Embryonic facial prominence (tissue), 1 donor: ENCODE results near the gene HHLA2.

ENCODE experiments used
- DNase-seq: peaks from one replicate; pipeline ENCODE4 v3.0.0-alpha.2; 2016; ENCODE audit errors: extremely low spot score

HHLA2 gene

GRCh38 chr3:108300103-108300849 lies 3.9 kb downstream of the HHLA2 start:
- DNase-seq = no peak

DNA sequence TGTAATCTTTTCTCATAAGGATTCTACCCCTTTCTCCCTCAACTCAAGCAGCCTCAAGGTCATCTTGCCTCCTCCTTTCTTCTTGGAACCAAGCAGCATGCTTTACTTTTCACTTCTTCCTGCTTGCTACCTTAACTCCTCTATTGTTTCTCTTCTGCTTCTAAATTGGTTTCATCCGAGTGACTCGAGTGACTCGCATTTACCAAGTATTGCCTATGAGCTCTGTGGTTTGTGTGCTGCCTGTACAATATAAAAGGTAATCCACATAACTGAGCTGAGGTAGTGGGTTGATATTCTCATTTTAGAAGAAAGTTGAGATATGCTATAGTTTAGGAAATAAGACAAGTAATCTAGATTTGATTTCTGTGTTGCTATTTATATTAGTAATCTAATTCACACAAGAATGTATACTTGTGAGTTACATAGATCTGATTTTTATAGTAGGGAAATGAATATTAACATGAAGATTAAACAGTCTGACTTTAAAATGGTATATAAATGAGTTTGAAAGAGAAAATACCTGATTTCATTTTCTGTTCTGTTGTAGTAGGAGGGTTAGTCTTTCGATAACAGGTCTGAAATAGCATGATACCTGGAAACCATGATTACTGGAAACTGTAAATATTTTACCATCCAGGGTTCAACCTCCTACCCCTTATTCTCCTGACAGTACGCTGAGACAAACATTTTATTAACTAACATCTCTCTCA lies 5.5 kb downstream of the HHLA2 start:
- DNase-seq = no peak

DNA sequence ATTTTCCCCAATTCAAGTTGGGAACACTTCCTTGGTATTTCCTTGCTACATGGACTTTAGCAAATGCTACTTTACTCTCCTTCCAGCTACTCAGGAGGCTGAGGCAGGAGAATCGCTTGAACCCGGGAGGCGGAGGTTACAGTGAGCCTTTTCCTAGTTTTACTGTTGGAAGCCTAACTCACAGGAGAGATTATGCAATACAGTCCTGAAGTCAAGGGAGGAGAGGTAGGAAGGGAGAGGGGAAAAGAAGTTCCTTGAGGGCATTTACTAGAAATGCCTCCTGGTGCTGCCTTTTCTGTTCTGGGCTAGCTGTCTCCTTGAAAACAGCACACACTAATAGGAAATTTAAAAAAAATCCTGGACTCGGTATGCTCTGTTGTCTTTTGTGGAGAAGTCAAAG lies 6.2 kb downstream of the HHLA2 start:
- no peak for DNase-seq

DNA sequence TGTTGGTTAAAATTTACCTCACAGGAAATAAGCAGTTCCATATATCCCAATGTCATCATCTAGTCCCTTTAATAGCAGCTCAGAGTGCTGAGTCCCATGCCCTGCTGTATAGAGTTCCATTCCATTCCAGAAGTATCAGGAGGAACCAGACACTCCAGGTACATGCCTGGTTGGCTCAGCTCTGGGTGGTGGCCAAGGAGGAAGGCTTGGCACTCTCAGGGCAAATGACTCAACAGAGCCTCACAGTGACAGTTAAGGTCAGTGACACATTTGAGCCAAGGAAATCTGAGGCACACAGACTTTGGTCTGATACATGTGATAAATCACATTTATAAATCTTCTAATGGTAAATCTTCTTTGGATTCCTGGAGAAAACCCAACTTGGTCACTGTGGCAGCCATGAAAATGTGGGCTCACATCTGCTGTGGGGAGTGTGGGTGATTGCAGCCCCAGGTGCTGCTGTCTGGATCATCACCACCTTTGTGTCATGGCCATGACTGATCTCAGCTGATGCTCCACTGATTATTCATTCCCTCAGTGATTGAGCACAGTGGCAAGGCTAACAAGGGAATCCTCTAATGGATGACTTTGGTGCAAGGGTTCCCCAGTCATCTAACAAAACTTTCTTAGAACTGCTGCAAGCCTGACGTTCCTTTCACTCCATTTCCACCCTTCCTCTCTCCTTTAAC lies 9.3 kb downstream of the HHLA2 start:
- DNase-seq = no peak

GRCh38 chr3:108311797-108312196 lies 15.4 kb downstream of the HHLA2 start:
- no peak for DNase-seq

DNA sequence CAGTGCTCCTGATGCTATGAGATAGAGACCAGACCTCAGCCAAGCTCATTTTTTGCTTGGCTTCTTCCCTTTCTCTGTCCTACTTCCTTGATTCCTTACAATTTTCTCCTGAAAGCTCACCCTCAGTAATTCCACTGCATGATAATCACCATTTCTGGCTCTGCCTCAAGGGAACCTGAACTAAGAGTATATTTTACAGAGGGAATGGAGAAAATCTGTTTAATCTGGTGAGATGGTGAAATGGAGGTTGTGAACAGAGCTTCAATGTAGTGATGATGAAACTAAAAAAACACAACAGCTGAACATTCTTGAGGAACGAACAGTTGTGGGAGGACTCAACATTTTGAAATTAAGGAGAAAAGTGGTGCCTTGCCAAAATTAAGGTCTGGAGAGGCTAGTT lies 16.3 kb downstream of the HHLA2 start:
- DNase-seq = no peak

- DNase-seq = no peak
Measured at GRCh38 chr3:108315767-108316301, 19.5 kb downstream of the HHLA2 start.

GRCh38 chr3:108319428-108320082 lies 23.2 kb downstream of the HHLA2 start:
- DNase-seq = no peak

GRCh38 chr3:108320746-108321350 lies 24.5 kb downstream of the HHLA2 start:
- no peak for DNase-seq

DNA sequence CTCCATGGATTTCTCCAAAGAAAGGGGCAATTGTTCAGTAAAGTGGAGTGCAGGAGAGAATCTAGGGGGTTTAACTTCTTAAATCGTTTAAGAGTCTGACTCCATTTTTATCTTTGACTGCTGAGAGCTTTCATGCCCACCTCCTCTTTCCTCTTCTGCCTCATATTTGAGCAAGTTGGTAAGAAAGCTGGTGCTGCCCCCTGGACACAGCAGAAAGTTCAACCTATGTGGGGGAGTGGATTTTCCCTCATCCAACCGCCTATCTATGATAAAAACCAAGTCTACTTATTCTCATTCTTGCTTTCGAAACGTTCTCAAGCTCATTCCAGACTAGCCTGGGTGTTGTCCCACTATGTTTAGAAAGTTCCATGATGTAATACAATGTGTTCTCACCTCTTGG lies 26.0 kb downstream of the HHLA2 start:
- DNase-seq = no peak

GRCh38 chr3:108324177-108324576 lies 27.8 kb downstream of the HHLA2 start:
- no peak for DNase-seq

DNA sequence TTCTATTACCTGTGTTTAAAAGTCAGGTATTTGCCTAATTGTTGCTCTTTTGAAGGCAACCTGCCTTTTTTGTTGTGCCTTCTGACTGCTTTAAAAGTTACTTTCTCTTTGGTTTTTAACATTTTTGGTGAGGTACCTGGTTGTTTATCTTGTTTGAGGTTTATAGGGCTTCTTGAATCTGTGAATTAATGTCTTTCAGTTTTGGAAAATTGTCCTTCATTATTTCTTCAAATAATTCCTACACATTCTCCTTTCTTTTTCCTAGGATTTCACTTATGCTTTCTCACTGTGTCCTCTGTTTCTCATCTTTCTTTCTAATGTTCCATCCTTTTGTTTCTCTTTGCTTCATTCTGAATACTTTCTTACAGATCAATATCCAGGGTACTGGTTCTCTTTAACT lies 30.8 kb downstream of the HHLA2 start:
- DNase-seq = no peak

- DNase-seq = no peak
Measured at GRCh38 chr3:108328821-108329486, 32.6 kb downstream of the HHLA2 start.

GRCh38 chr3:108329508-108329907 lies 33.2 kb downstream of the HHLA2 start:
- no peak for DNase-seq

- DNase-seq = no peak
Measured at GRCh38 chr3:108329947-108330346, 33.6 kb downstream of the HHLA2 start.

- DNase-seq = no peak
Measured at GRCh38 chr3:108331792-108332191, 35.4 kb downstream of the HHLA2 start.

DNA sequence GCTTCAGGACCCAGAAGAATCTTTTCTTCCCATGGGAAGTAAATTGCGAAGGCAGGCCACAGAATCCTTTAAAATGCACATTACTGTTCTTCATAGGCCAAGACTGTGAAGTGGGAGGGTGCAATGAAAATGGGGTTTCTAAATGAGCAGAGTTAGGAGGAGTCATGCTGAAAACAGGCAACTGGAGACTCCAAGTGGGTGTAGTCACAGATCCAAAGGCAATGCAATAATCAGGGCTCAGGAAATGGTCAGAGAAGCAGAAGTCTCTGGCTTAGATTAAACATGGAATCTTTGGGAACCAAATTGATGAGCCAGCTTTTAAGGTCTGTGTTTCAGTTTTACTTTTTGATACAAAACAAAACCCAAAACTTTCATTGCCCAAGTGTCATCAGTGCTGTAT lies 37.6 kb downstream of the HHLA2 start:
- no peak for DNase-seq

DNA sequence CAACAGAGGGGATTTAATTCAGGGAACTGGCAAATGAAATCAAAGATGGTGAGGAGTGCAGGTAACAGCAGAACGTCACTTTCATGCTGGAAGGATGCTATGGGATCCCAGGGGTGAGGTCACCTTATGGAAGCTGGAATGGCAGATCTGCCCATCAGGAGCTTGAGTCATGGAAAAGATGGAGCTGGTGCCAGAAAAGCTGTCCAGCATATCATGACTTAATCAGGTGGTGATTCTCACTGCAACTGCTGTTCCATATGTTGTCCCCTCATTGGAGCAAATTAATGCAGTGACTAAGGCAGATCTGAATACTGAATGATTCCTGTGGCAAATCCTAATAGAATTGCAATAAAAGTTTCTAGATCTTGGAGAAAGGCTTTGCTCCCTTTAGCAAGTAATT lies 38.4 kb downstream of the HHLA2 start:
- DNase-seq = no peak

DNA sequence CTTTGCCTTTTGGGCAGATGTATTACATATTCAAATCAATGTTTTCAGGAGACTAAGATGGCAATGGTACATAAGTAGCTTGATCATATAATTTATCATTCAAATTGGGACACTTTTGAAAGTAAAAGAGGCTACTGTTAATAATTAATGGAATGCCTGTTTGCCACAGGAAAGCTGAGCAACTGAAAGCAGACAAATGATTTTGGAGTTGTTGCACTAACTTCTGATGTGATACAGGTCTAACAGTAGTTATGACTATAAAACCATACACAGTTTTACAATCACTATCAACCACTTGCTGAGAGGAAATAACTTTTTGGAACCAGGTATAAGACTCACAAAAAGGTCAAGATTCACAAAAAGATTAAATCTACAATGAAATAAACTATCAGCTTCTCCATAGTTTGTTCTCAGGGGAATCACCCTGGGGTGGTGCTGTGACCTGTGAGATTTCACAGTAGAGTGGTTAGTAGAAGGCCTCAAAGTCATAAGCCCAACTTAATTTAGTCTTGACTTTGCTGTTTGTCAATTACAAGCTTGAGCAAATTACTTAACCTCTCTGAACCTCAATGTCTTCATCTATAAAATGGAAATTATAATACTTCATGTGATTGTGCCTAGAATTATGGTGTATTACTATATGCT lies 42.7 kb downstream of the HHLA2 start:
- no peak for DNase-seq

DNA sequence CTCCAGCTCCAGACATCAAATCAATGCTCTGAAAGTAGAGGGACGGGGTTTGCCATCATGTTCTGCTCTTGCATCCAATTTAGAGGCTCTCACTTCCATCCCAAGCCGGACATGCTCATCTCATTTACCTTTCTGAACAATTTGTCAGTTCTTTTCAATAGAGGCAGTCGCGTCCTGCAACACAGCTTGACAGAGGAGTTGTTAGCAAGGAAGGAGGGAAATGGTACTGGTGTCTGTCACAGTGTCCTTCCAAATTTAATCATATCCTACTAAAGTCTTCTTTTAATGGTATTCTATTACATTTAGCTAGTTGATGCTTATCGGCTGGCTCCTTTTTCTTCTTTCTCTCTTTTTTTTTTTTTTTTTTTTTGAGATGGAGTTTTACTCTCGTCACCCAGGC lies 45.6 kb downstream of the HHLA2 start:
- DNase-seq = no peak
